Suprapubic skin (tissue), 4 donors: ENCODE data around the gene FPGS.

Experiments
- CTCF ChIP-seq, 2 donors: fragments of 200-600 bp in 1 of 2; fragments of 450-650 bp in 1 of 2; sonication (generic) in 1 of 2; IDR thresholded peaks; one replicate each; pipeline ENCODE4 v1.5.1; 2016 to 2019; ENCODE audit warnings: antibody characterized with exemption in 2 of 2, mild to moderate bottlenecking in 1 of 2, moderate library complexity in 1 of 2
- EP300 ChIP-seq: sonication (generic); formaldehyde crosslinking; IDR thresholded peaks from one replicate; pipeline ENCODE4 v1.6.1; 2017; ENCODE audit warnings: antibody characterized with exemption
- POLR2A ChIP-seq, 2 donors: fragments of 450-650 bp; IDR thresholded peaks; one replicate each; pipeline ENCODE4 v1.6.1; 2017; ENCODE audit warnings: antibody characterized with exemption in 2 of 2, mild to moderate bottlenecking in 2 of 2, moderate library complexity in 2 of 2
- POLR2AphosphoS5 ChIP-seq, 3 donors: sonication (generic); formaldehyde crosslinking; IDR thresholded peaks; one replicate each; pipeline ENCODE4 v1.6.1; 2017; ENCODE audit warnings: antibody characterized with exemption in 3 of 3

GRCh38 chr9:127815512-127816361 is 13.1 kb downstream of the FPGS start:
- TF ChIP-seq POLR2AphosphoS5 (IDR thresholded peaks at IDR 0.05) (no peak), EP300 (no peak), CTCF (IDR thresholded peaks at IDR 0.05) (no peak), POLR2A (IDR thresholded peaks at IDR 0.05) (no peak)
